ENCODE measurements around the gene FCHO2.
A peak's percentile ranks its signal among the peaks of the same experiment; 100 is the strongest.

FCHO2 gene

DNA sequence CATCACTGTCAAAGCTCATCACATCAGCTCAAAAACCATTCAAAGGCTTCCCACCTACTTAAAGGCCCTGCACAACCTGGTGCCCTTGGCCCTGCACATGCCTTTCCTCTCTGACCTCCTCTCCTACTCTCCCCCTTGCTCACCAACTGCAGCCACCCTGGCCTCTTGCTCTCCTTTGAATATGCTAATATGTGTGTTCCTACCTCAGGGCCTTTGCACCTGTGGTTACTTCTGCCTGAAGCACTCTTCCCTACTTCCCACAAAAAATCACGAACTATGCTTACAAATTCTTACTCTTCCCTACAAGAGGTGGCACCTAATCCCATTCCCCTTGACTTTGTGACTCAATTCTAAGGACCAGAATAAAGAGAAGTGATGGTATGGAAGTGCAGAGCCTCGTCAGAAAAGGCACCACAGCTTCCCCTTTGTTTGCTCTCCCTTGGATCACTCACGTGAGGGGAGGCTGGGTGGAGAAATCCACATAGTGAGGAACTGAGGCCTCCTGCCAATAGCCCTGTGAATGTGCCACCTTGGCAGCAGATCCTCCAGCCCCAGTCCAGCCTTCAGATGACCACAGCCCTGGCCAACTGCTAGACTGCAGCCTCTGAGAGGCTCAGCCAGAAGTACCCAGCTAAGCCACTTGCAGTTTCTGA lies 161.4 kb downstream of the FCHO2 start:
- DNase-seq: no peak

DNA sequence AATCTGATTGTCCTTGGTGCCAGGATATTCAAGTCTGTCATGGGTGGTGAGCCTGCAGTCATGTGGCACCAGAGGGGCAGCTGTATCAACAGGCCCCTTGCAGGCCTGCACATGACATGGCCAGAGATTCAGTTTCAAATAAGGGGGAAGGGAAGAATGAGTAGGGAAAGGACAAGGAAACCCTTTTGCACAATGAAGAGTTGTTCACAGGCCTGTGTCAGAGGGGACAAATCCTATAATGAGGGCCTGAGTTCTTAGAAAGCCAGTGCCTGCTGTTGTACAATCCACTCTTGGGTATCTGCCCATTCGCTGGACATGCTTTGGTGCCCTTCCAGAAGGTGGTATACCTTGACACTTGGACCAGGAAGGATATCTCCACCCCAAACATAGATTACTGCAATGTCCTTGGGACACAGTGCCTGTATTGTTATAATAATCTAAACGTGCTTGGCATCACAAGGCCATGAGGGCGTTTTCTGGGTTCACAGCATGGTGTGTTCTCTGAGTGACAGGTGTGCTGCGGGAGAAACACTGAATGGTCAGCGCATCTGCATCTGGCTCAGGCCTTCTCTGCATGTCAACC lies 162.6 kb downstream of the FCHO2 start:
- no peak for DNase-seq

- DNase-seq: no peak
Measured at GRCh38 chr5:73119451-73120157, 163.8 kb downstream of the FCHO2 start.

DNA sequence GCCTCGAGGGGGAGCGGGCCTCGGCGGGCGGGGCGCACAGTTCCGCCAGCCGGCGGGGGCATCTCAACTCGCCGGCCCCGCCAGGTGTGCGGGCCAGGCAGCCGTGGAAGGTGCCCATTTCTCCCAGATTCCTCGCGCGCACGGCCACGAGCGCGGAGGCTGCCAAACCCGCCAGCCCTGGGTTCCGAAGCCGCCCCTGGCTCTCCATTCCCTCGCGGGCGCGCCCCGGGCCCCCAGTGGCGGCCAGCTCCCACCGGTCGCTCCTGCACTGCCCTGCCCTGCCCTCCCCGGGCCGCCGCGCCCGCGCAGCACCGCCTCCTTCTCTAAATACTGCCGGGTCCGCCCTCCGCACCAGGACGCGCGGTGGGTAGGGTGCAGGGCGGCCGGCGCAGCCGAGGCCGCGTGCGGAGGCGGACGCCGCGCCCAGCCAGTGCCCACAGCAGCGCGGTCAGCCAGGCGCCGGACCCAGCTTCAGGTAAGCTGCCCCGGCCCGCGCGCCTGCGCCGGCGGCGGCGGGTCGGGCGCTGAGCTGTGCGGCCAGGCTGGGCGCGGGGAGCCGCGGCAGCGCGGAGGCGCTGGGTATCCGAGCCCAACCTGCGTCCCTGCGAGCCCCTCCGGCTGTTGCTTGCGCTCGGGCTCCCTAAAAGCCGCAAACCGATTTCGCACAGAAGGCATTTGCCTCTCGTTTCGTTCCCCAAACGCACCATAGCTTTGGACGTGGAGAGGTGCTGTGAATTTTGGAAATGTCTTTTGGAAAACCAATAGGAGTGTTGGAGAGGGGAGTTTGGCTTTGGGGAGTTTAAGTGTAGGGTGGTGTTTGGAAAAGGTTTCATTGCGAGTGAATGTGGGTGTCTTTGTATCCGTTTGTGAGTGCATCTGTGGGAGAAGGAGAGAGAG lies 164.6 kb downstream of the FCHO2 start, which contains the start of gene TMEM171:
TSS of gene TMEM171 (plus strand) at position 354 of the 897 bp plus-strand sequence. CDS start 2,799 bp downstream, outside the sequence.
- no peak for DNase-seq

GRCh38 chr5:73121119-73121463 lies 165.2 kb downstream of the FCHO2 start:
- no peak for DNase-seq

DNA sequence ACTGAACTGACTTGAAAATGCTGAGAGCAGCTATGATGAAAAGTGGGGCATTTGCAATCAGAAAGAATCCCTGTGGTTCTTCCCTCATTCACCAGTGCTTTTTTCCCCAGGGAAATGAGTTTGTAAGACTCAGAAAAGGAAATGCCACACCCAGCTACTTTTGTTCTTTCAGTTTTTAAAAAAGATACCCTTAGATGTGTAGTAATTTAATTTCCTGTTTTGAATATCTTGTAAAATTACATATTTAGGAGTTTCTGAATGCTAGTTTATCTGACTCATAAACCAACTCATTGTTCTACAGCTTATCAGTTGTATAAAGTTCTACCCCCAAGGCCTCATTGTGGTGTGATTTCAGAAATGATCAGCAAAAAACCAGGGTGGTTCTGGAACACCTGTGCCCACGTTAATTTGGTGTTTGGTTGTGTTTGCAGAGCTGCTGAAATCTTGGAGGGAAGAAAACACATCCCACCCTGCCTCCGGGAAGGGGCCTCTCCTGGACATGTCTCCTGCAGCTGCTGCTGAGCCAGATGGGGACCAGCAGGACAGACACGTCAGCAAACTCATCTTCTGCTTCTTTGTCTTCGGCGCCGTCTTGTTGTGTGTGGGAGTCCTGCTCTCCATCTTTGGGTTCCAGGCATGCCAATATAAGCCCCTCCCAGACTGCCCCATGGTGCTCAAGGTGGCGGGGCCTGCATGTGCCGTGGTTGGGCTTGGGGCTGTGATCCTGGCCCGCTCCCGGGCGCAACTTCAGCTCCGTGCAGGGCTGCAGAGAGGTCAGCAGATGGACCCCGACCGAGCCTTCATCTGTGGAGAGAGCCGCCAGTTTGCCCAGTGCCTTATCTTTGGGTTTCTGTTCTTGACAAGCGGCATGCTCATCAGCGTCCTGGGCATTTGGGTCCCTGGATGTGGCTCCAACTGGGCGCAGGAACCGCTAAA lies 167.3 kb downstream of the FCHO2 start:
- DNase-seq: no peak

GRCh38 chr5:73125289-73125688 lies 169.4 kb downstream of the FCHO2 start:
- no peak for DNase-seq

DNA sequence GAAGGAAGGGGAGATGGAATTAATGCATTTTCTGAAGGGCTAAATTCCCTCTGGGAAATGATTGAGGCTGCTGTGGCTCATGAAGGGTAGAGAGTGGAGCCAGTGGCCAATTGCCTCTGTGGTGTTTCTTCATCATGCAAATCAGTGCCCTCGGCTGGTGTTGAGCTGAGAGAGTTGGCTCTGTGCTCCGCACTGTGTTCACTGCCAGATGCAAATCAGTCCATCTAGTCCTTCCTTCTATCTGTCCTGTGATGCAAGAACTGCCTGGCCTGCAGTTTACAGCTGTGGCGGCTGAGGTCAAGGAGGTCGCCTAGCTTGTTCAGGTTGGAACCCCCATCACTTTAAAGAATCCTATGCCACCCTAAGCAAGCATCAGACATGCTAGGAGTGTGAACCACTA lies 170.5 kb downstream of the FCHO2 start:
- no peak for DNase-seq

GRCh38 chr5:73126957-73127356 lies 171.1 kb downstream of the FCHO2 start:
- DNase-seq: no peak

DNA sequence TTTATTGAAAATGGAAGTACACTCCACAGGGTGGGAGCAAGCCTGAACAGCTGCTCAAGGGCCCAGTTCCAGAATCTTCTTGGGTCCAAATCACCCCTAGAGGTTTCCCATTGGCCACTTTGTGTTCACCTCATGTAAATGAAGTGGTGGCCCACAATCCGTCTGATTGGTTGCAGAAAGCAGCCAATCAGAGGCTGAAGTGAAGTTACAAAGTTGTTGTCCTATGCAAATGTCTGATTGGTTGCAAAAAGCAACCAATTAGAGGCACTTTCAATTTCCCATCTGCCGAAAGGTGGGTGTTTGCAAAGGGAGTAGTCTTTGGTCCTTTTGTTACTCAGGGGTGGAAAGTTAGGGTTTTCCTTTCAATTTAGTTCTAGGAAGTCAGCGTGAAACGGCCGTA lies 173.3 kb downstream of the FCHO2 start:
- no peak for DNase-seq

- DNase-seq: no peak
Measured at GRCh38 chr5:73130811-73131210, 175.0 kb downstream of the FCHO2 start.

- DNase-seq: no peak
Measured at GRCh38 chr5:73131711-73132425, 176.0 kb downstream of the FCHO2 start.

DNA sequence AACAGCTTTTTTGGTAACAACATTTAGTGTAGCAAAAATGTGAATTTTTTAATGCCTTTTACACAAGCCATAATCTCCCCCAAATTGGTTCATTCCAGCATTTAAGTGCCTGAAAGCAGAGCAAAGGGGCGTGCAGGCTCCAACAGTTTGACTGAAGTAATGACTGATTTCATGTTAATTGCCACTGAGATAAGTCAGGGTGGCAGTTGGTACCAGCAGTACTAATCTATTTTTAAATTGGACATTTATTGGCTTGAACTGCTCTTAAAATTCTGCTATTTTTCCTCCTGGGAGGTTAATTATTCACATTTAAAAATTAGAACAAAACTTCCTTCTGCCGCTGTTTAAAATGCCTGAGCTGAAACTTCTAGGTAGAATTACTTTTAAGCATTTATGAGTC lies 176.9 kb downstream of the FCHO2 start:
- DNase-seq: no peak

GRCh38 chr5:73135021-73135420 lies 179.2 kb downstream of the FCHO2 start:
- DNase-seq: no peak

- peak; percentile 17 for DNase-seq
Measured at GRCh38 chr5:73135429-73136054, 179.7 kb downstream of the FCHO2 start.

DNA sequence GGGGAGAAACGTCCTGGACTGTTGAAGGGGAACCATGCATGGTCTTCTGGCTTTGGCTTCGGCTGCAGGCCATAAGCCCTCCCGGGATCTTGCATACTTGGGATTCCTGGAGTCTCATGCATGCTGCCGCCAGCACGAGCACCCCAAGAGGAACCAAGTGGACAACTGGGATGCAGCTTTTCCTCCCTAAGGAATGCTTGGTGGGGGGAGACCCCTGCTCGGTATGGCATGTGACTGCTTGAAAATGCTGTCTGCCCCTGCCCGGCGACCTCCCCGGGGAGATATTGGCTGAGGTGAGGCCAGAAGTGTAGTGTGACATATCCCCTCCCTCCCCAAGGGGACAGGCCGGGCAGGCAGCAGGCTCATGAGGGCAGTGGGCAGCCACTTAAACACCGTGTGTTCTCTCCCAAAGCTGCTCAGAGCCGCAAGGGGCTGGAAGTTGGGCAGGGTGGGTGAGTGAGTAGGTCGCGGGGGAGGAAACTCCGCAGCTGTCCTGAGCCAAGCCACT lies 180.3 kb downstream of the FCHO2 start:
- DNase-seq: no peak

DNA sequence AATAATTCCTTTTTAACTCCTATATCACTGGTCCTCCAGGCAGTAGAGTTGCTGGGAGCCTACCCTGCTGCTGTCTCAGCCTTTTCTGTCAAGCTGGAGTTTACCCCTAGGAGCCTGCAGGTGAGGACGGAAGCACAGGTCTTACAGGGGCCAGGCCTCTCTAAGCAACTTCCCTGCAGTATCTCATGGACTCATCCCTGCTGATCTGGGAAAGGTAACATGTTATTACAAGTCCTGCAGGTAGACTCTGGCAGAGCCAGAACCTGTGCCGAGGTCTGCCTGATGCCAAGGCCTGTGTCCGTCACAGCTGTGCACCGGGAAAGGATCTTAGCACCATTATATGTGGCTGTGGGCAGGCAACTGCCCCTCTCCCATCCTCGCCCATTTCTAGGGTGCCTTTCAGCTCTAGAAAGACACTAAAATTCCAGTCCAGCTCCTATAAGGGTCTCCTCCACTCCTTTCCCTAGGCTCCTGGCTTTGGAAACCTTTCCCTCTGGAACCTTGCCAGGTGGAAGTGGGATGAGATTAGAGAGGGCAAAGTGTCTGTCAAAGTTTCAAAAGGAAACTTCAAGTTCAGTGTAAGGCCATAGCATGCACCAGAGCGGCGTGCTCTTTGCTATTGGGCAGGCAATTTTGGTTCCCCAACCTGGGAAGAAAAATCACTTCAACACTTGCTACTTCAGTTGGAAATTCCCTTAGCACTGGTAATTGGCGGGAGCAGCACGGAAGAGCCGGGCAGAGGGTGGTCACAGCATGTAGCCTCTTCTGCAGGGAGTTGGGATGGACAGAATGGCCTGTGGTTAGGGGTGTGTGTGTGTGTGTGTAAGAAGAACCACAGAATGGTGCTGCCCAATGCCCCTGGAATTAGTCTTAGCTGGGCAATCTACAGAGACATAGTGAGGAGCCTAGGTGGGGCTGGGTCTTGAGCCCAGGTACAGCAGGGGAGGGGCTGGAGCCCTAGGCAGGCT lies 182.0 kb downstream of the FCHO2 start:
- no peak for DNase-seq

- no peak for DNase-seq
Measured at GRCh38 chr5:73139485-73139884, 183.6 kb downstream of the FCHO2 start.

Measured in stimulated activated CD4-positive, alpha-beta T cell treated with anti-CD3 and anti-CD28 coated beads, Interleukin-4, amount 100 ng/mL, for 24 hours (primary cell).